DMS53 (cell line): Measurements from ENCODE around the gene SLC15A1.
"Not testable (repeated sequence)": the region's sequence is repeated elsewhere in the genome, so short reads cannot be mapped to it uniquely, and the experiment has no call there.

Experiments used
- DNase-seq: peaks from one replicate; lab custom pipeline; 2025; lab: John Stamatoyannopoulos, UW

SLC15A1 gene

DNA sequence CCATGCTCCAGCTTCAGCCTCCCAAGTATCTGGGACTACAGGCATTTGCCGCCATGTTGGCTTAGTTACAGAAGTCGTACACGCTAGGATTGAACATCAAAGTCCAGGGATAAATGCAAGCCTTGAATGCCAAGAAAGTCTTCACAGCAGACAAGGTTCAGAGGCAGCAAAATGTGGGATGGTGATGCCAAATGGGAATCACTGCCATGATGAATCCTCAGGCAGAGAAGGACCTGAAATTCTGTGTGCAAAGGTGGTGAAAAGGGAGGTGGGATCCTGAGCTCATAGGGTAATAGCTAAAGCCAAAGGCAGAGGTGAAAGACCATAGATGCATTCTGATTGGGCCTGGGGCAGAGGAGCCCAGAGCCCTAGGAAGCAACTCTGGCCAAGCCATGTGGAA is 96.2 kb downstream of the SLC15A1 start:
- DNase-seq = no peak

DNA sequence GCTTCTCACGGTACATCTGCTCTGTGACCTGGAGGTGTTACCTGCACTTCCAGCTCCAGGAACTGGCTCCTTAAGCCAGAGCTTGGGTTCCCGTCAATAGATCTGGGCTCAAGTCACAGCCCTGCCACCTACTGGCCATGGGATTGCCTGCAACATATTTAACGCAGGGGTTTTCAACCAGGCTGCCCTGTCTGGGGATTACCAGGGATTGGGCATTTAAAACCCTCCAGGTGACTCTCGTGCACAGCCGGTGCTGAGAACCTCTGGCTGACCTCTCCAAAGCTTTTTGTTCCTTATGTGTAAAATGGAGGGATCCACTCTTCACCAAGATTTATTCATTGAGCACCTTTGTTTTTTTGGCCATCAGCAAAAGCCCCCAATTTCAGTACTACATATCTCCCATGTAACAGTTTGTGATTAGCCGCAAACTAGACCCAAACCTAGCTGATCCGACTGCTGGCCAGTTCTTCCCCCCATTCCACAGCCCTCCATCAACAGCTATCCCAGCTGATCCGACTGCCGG is 98.9 kb downstream of the SLC15A1 start:
- DNase-seq = peak; percentile 82

DNA sequence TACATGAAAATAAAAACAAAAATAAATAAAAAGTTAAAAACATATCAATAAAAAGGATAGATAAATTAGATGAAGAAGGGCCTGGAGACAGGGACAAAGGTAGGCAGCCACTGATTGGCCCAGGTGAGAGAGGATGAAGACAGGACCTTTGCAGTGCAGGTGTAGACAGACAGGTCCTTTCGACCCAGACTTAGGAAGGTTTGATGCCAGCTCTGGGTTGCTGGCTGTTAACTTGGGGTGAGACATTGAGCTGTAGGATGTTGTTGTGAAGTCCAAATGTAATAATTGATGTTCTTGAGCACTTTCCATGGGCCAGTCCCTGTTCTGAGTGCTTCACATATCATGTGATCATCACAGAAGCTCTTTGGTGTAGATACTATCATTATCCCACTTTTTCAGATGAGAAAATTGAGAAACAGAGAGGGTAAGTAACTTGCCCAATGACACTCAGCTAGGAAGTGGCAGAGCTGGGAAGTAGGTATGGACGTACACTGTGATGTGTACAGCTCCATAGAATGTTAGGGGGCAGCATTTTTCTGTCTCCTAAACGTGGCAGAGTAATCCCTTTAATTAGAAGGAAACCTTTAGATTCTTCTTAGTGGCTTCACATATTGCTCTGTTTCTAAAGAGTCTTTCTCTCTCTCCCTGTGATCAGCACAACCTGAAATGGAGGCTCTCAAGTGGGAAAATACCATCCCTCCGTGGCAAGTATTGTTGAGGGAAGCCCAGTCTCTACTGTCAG is 99.6 kb downstream of the SLC15A1 start:
- no peak for DNase-seq

DNA sequence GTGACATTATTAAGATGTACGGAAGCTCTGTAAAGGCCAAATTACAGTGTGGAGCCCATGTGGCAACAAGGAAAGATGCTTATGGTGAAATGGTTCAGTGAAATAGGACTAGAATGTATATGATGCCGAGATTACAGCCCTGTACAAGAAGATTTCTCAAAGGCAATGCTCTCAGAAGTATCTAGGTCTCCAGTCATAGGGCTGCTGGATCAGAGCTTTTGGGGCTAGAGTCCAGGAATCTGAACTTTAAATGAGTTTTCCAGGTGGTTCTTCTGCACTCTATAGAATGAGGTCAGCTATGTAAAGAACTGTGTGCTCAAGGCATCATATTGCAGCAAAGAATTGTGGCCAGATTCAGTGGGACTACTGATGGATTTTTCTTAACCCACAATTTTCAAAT is 100.2 kb downstream of the SLC15A1 start:
- no peak for DNase-seq

DNA sequence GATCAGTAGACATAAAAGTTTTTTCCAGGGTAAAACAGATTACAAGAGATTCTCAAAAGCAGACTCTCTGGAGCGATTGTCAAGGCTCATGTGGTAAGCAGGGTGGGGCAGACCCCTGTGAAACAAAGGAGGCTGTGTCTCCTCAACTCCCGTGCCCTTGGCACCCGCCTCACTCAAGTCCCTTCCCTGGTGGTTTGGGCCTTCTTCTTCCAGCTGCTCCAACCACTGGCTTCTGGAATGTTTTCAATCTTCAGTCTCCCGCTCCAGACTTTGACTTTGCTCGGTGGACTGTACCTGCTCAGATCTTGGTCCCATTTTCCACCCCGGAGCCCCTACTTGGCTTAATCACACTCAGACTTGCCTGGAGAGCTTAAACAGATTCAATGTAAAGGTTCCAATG is 100.7 kb downstream of the SLC15A1 start:
- no peak for DNase-seq

DNA sequence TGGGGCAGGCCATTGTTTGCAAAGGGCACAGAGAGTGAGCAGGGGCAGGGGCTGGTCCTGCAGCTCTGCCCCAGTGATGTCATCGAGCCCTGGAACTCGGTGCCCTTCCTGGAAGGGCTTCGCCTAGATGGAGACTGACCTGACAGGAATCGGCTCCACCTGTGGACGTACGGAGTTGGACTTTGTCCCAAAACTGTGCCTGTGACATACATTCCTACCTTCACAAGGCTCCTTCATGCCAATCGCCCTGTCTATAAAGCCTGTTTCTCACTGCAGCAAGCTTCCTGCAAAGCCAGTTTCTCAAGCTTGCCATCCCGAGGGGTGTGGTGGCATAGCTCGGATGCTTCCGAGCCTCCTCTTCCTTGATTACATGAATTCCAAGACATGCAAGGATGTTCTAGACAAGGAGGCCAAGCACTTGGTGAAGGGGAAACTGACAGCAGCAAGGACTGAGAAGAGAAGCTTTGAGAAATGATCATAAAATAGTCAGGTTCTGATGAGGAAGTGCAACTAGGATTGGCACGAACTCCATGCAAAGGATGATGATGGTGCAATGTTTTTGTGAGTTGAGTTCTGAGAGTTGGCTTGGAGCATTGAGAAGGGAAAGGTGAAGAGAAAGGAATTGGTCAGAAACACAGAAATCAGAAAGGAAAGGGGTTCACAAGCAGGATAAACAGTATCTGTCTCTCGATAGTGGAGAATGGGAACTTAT is 101.9 kb downstream of the SLC15A1 start:
- peak; percentile 13 for DNase-seq

DNA sequence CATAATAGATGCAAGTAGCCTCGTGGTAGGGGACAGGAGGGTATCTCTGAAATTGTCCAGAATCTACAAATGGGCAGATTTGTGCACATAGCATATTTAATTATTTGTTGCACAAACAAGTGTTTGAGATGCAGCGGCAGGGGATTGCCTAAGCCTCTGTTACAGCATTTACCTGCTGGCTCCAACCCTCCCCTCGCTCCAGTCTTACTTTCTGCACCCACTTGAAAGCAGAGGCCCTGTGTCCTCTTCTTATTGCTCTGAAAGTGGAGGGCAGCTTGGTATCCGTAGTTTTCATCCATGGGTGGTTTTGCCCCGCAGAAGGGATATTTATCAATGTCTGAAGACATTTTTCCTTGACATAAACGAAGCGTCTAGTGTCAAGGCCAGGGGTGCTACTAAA is 102.6 kb downstream of the SLC15A1 start:
- no peak for DNase-seq

DNA sequence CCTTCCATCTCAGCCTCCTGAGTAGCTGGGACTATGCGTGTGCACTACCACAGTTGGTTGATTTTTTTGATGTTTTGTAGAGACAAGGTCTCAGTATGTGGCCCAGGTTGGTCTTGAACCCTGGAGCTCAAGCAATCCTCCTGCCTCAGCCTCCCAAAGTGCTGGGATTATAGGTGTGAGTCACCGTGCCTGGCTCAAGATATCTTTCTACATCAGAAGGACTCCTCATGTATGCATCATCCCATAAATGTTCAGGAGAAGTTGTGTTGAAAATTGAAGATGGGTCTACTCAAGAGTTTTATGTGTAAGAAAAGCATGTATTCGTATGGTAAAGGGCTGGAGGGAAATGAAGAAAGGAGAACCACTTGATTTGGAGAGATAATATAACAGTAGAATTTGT is 103.8 kb downstream of the SLC15A1 start:
- no peak for DNase-seq

DNA sequence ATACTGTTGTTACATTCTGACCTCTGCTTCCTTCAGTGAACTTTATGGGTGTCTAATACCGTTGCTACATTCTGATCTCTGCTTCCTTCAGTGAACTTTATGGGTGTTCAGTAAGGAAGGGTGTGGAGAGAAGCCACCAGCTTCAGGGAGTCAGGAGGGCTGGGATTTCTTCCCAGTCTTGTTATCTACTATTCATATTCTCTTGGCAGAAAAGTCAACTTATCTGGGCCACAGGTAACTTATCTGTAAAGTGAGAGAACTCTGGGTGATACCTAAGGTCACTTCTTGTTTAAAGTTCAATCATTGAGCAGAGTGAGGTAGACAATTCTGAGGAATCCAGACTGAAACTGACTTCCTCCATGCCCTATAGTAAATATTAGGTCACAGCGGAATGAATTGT is 104.3 kb downstream of the SLC15A1 start:
- no peak for DNase-seq

DNA sequence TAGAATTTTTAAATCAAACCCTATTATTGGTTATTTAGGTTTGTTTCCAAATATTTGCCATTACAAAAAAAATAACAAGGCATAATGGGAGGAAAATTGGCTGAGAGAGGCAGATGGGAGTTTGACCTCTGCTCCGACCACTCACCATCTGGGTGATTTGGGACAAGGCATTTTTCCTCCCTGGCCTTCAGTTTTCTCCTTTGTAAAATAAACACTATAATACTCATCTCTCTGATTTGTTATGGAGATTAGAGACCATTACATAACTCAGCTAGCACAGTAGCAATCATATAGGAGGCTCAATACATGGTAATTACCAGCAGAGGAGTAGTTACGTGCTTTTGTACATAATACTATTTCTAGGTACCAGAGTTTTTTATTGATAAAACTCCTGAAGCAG is 105.4 kb downstream of the SLC15A1 start:
- DNase-seq = no peak

DNA sequence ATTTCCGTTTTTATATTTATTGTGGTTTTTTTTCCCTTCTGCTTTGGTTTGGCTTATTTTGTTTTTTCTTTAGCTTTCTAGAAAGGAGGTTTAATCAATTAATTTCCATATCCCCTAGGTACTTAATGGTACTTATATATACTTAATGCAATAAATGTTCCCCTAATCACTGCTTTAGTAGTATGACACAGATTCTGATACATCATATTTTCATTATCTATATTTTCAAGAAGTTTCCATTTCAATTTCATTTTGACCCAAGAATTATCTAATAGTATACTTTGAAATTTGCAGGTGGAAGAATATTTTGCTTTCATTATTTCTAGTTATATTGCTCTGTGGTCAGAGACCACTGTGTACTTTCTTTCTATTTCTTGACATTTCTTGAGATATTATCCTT is 109.0 kb downstream of the SLC15A1 start:
- no peak for DNase-seq

DNA sequence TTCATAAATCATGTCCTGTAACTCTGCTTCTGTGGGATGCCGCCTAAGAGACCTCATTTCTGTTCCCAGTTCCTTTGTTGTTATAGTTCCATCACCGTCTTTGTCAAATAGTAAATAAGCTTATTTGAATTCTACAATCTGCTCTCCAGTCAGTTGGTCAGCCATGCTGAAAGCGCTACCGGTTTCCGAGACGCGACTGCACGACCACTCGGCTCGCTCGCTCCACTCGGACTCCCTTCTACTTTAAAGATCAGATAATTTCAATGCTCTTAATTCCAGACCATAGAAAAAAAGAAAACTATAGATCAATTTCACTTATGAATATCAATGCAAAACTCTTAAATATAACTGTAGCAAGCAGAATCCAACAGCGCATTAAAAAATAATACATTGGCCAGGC is 111.4 kb downstream of the SLC15A1 start:
- no peak for DNase-seq

DNA sequence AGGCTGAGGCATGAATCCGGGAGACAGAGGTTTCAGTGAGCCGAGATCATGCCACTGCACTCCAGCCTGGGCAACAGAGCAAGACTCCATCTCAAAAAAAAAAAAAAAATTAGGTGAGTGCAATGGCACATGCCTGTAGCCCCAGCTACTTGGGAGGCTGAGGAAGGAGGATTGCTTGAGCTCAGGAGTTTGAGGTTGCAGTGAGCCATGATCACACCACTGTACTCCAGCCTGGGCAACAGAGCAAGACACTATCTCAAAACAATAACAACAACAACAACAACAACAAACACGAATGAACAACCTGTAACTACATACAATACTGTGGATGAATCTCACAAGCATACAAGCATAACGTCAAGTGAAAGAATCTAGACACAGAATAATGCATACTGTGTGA is 112.7 kb downstream of the SLC15A1 start:
- DNase-seq = not testable (repeated sequence)

DNA sequence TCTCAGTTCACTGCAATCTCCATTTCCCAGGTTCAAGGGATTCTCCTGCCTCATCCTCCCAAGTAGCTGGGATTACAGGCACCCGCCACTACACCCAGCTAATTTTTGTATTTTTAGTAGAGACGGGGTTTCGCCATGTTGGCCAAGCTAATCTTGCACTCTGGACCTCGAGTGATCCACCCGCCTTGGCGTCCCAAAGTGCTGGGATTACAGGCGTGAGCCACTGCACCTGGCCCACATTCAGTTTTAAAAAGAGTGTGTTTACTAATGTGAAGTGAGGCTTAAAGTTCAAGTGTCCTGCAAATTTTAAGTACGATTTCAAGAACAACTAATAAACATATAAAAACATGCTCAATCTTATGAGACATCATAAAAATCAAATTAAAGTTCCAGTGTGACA is 114.1 kb downstream of the SLC15A1 start:
- DNase-seq = peak; percentile 11
